ENCODE measurements around the gene SDF4.

DNA sequence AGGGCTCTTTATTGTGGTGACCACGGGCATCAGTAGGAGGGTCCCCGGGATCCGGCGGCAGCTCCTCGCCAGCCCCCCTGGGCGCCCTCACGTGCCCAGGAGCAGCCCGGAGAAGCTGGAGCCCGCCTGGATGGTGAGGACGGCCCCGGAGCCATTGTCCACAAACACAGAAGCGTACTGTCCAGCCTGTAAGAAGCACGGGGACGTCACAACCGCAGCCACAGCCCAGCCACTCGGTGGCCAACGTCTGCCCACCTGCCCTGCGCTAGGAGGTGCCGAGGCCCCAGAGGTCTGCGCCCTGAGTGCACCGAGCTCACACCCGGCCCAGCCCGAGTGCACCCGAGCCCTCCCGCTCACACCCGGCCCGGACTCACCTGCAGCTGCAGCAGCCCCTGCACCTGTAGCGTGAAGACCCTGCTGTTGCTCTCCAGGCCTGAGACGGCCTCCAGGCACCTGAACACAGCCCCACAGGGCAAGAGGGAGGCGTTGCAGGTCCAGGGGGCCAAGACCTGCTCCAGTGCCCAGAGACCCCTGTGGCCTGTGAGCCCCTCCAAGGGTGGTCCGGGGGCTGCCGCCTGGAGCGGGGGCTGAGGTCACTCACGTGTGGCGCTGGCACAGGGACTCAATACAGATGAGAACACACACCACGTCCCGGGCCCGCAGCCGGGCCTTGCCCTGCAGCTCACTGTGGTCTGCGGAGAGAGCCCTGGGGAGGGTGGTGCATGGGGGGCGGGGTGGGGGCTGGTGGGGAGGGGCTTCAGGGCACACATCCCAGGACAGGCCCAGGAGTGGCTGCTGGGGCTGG is 10.9 kb upstream of the SDF4 start:
- TF ChIP-seq, protein P1, sequence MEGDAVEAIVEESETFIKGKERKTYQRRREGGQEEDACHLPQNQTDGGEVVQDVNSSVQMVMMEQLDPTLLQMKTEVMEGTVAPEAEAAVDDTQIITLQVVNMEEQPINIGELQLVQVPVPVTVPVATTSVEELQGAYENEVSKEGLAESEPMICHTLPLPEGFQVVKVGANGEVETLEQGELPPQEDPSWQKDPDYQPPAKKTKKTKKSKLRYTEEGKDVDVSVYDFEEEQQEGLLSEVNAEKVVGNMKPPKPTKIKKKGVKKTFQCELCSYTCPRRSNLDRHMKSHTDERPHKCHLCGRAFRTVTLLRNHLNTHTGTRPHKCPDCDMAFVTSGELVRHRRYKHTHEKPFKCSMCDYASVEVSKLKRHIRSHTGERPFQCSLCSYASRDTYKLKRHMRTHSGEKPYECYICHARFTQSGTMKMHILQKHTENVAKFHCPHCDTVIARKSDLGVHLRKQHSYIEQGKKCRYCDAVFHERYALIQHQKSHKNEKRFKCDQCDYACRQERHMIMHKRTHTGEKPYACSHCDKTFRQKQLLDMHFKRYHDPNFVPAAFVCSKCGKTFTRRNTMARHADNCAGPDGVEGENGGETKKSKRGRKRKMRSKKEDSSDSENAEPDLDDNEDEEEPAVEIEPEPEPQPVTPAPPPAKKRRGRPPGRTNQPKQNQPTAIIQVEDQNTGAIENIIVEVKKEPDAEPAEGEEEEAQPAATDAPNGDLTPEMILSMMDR (IDR thresholded peaks at IDR 0.05; ENCODE audit: insufficient read depth, low read depth, low read length) = no peak
- TF ChIP-seq EZH2 (IDR thresholded peaks at IDR 0.05; ENCODE audit: insufficient read depth, low read length) = no peak

Data from astrocyte (in vitro differentiated cells and primary cell).